ENCODE measurements around the gene PRDM16. TPM values are rescaled to one million over a fixed set of nuclear protein-coding genes. Genes with fewer than 3 reads are reported as not detected.
A peak's percentile ranks its signal among the peaks of the same experiment; 100 is the strongest.

Gene PRDM16
- total and polyA plus RNA-seq, 2 of the 4 experiments (the other 2 are of a cell fraction), result 0.02 TPM; not detected in 1

GRCh38 chr1:3483801-3484444 lies 414.9 kb downstream of the PRDM16 start:
- Histone ChIP-seq H3K9ac (ENCODE audit: low read depth, low read length) (no peak overlapping the region), H2AK9ac (replicated peaks; ENCODE audit: low read depth, low read length, poor library complexity) (no peak overlapping the region), H3K27ac (ENCODE audit: insufficient read depth, low read length) (no peak overlapping the region), H2AFZ (replicated peaks; ENCODE audit: low read length, poor library complexity) (peak overlapping the region; percentile 43), H3K79me1 (ENCODE audit: low read depth in 1 of 2, low read length in 2 of 2) (no peaks in the 10 kb centered on the region), H3K27me3 (ENCODE audit: control insufficient read depth, insufficient read depth, low read length) (peaks cover 2% of the 10 kb centered on the region; the same call in 1 of the 2 replicates), H4K5ac (ENCODE audit: low read depth, low read length) (no peak overlapping the region), H3K36me3 (ENCODE audit: control insufficient read depth, insufficient read depth, low read length) (no peaks in the 10 kb centered on the region), H4K91ac (ENCODE audit: insufficient read depth, low read depth, low read length) (no peak overlapping the region), H3K18ac (ENCODE audit: low read depth, low read length) (no peak overlapping the region), H3K9me3 (ENCODE audit: control insufficient read depth, insufficient read depth, low read length) (peaks cover 4% of the 10 kb centered on the region), H2AK5ac (ENCODE audit: low read depth, low read length) (no peak overlapping the region), H2BK120ac (ENCODE audit: low read depth, low read length) (no peak overlapping the region), H4K8ac (ENCODE audit: low read depth in 2 of 2, low read length in 2 of 2) (no peak overlapping the region), H3K14ac (replicated peaks; ENCODE audit: low read depth, low read length) (no peak overlapping the region), H3K23ac (ENCODE audit: low read depth, low read length) (no peak overlapping the region), H3K4me1 (ENCODE audit: control insufficient read depth, insufficient read depth, low read length) (no peaks in the 10 kb centered on the region), H2BK15ac (ENCODE audit: low read depth, low read length) (no peak overlapping the region), H3K4me2 (ENCODE audit: low read depth, low read length) (no peak overlapping the region), H3K4me3 (ENCODE audit: insufficient read depth, low read depth, low read length) (no peak overlapping the region), H4K20me1 (ENCODE audit: insufficient read depth, low read length) (no peaks in the 10 kb centered on the region; the same call in 1 of the 2 replicates), H2BK20ac (ENCODE audit: low read depth, low read length) (no peak overlapping the region), H3K4ac (ENCODE audit: low read depth, low read length) (no peak overlapping the region), H3K56ac (ENCODE audit: extremely low read depth, insufficient read depth, low read length) (no peak overlapping the region), H2BK5ac (ENCODE audit: low read depth, low read length, poor library complexity, severe bottlenecking) (no peak overlapping the region), H3K9me1 (ENCODE audit: insufficient read depth, low read length) (no peaks in the 10 kb centered on the region)
- ATAC-seq (ENCODE audit: low read depth) (peak; percentile 79), DNase-seq (no peak)
- ChIA-PET CTCF (interaction anchor here (3.2 kb wide), 1 partner anchor 31 kb away, joined by 12 read pairs; no protein-coding TSS in a partner anchor), POLR2A (ENCODE audit: unreplicated experiment) (no interaction called here)
- intact Hi-C loops (cut with micrococcal nuclease) (loop anchor here (1.0 kb wide), 1 partner anchor 31 kb away; no protein-coding TSS in a partner anchor), in situ Hi-C loops (cut with MboI; ENCODE audit: low sequenced_read_pairs) (no loop called here), dilution Hi-C loops (cut with HindIII; ENCODE audit: low sequenced_read_pairs, unreplicated experiment) (no loop called here)
- WGBS, 2 experiments (ENCODE audit: extremely low coverage in 2 of 2, insufficient read length in 1 of 2), result 75% methylated on average over 9 of the region's 31 CpGs; no CpG with 5 or more reads in 1 of the 2 experiments
- no TSS peak for BruUV-seq (replicated peaks)
- TF ChIP-seq RCOR1 (IDR thresholded peaks at IDR 0.05; ENCODE audit: insufficient replicate concordance, low read length) (no peak), ELK1 (IDR thresholded peaks at IDR 0.05; ENCODE audit: borderline replicate concordance, low read depth, low read length) (no peak), RAD21 (IDR thresholded peaks at IDR 0.05; ENCODE audit: low read length) (peak; percentile 60), CTCF (conservative IDR thresholded peaks at IDR 0.05; ENCODE audit: low read depth, low read length) (peak; percentile 66), SMC3 (IDR thresholded peaks at IDR 0.05; ENCODE audit: low read depth, low read length) (peak; percentile 77)
